Uterus (tissue), 4 donors: Measurements from ENCODE around the gene ST8SIA1. TPM values are rescaled to one million over a fixed set of nuclear protein-coding genes. Genes with fewer than 3 reads are reported as not detected.

Experiments
- DNase-seq, 2 donors: peaks; one replicate each; pipeline ENCODE4 v3.0.0-alpha.2; 2019 to 2020
- H3K27ac ChIP-seq, 2 donors: fragments of 200-600 bp; sonication (generic); 1 replicate in 1 of 2; 2 replicates in 1 of 2; pipeline ENCODE4 v1.5.1; 2016 to 2018
- H3K27me3 ChIP-seq, 2 donors: fragments of 200-600 bp; sonication (generic); one replicate each; pipeline ENCODE4 v1.5.1; 2018 to 2019; ENCODE audit warnings: control low read depth in 1 of 2
- H3K36me3 ChIP-seq, 2 donors: fragments of 200-600 bp; sonication (generic); one replicate each; pipeline ENCODE4 v1.5.1; 2019; ENCODE audit warnings: control low read depth in 1 of 2
- H3K4me1 ChIP-seq, 2 donors: fragments of 200-600 bp; sonication (generic); one replicate each; pipeline ENCODE4 v1.5.1; 2018 to 2019; ENCODE audit warnings: control low read depth in 1 of 2
- H3K4me3 ChIP-seq, 2 donors: fragments of 200-600 bp; sonication (generic); 1 replicate in 1 of 2; 2 replicates in 1 of 2; pipeline ENCODE4 v1.5.1; 2018 to 2019; ENCODE audit warnings: mild to moderate bottlenecking in 1 of 2
- H3K9me3 ChIP-seq, 2 donors: fragments of 200-600 bp; sonication (generic); one replicate each; pipeline ENCODE4 v1.5.1; 2019; ENCODE audit warnings: control low read depth in 1 of 2
- CTCF ChIP-seq, 4 experiments: fragments of 200-600 bp in 2 of 4; fragments of 450-650 bp in 2 of 4; sonication (generic) in 2 of 4; IDR thresholded peaks; one replicate each; pipeline ENCODE4 v1.5.1; 2016 to 2019; ENCODE audit warnings: antibody characterized with exemption in 4 of 4, mild to moderate bottlenecking in 2 of 4, moderate library complexity in 1 of 4
- POLR2A ChIP-seq, 2 donors: fragments of 450-650 bp; IDR thresholded peaks; one replicate each; pipeline ENCODE4 v1.6.1; 2016; ENCODE audit warnings: antibody characterized with exemption in 2 of 2, mild to moderate bottlenecking in 1 of 2, moderate library complexity in 1 of 2
- intact Hi-C: fragments of 100-400 bp; cut with DNase I; formaldehyde crosslinking; loops from one replicate; pipeline ENCODE4 v1.15.1; 2023; ENCODE audit warnings: low total_unique reads
- total RNA-seq, 4 donors: library from RNA; depleted of rRNA in 3 of 4; stranded (reverse); fragments of >200 nt in 3 of 4; gene quantifications; one replicate each; pipeline versions ENCODE4 v1.1.0 to v1.2.4, GENCODE V29; 2014 to 2023
- donor health status: DM: yes; HTN: yes; CAD: no.

The ST8SIA1 gene
- total RNA-seq, 4 donors from 2014 or later = 7.8 to 14.6 (median 9.9) TPM

- H3K27me3 ChIP-seq = no peaks in the 10 kb centered on the region
- no peaks in the 10 kb centered on the region for H3K36me3 ChIP-seq
- no peaks in the 10 kb centered on the region for H3K4me1 ChIP-seq
- intact Hi-C loops = no loop called here
- DNase-seq = no peak
- TF ChIP-seq POLR2A (IDR thresholded peaks at IDR 0.05) (no peak), CTCF (IDR thresholded peaks at IDR 0.05) (no peak)
- no peaks in the 10 kb centered on the region for H3K9me3 ChIP-seq
- H3K4me3 ChIP-seq = no peak overlapping the region
- peak overlapping the region in 1 of 2 donors; percentile 63 for H3K27ac ChIP-seq
Observed at GRCh38 chr12:22257100-22257499, 77.4 kb downstream of the ST8SIA1 start.

- Histone ChIP-seq H3K9me3 (no peaks in the 10 kb centered on the region), H3K4me3 (no peak overlapping the region), H3K27ac (peak overlapping the region in 1 of 2 donors; percentile 63), H3K36me3 (no peaks in the 10 kb centered on the region), H3K4me1 (no peaks in the 10 kb centered on the region), H3K27me3 (no peaks in the 10 kb centered on the region)
- no peak for DNase-seq
- TF ChIP-seq CTCF (IDR thresholded peaks at IDR 0.05) (no peak), POLR2A (IDR thresholded peaks at IDR 0.05) (no peak)
- intact Hi-C loops = no loop called here
Observed at GRCh38 chr12:22256605-22257004, 77.9 kb downstream of the ST8SIA1 start.

GRCh38 chr12:22256041-22256441 lies 78.5 kb downstream of the ST8SIA1 start:
- Histone ChIP-seq H3K27ac (peak overlapping the region; percentile 49 to 63), H3K4me3 (no peak overlapping the region), H3K4me1 (no peaks in the 10 kb centered on the region), H3K27me3 (no peaks in the 10 kb centered on the region), H3K36me3 (no peaks in the 10 kb centered on the region), H3K9me3 (no peaks in the 10 kb centered on the region)
- intact Hi-C loops = no loop called here
- TF ChIP-seq CTCF (IDR thresholded peaks at IDR 0.05) (no peak), POLR2A (IDR thresholded peaks at IDR 0.05) (no peak)
- peak in 1 of 2 donors; percentile 31 for DNase-seq

- H3K9me3 ChIP-seq = no peaks in the 10 kb centered on the region
- no peaks in the 10 kb centered on the region for H3K36me3 ChIP-seq
- no peak overlapping the region for H3K4me3 ChIP-seq
- H3K27ac ChIP-seq = peak overlapping the region in 1 of 2 donors; percentile 63
- no peak for DNase-seq
- H3K4me1 ChIP-seq = no peaks in the 10 kb centered on the region
- intact Hi-C loops = no loop called here
- no peak for TF ChIP-seq POLR2A (IDR thresholded peaks at IDR 0.05)
- no peak for TF ChIP-seq CTCF (IDR thresholded peaks at IDR 0.05)
- H3K27me3 ChIP-seq = no peaks in the 10 kb centered on the region
Observed at GRCh38 chr12:22255097-22255496, 79.4 kb downstream of the ST8SIA1 start.

GRCh38 chr12:22254478-22254877 lies 80.0 kb downstream of the ST8SIA1 start:
- TF ChIP-seq CTCF (IDR thresholded peaks at IDR 0.05) = no peak
- no peak for TF ChIP-seq POLR2A (IDR thresholded peaks at IDR 0.05)
- Histone ChIP-seq H3K36me3 (no peaks in the 10 kb centered on the region), H3K4me3 (no peak overlapping the region), H3K27me3 (no peaks in the 10 kb centered on the region), H3K27ac (no peak overlapping the region), H3K9me3 (no peaks in the 10 kb centered on the region), H3K4me1 (no peaks in the 10 kb centered on the region)
- intact Hi-C loops = no loop called here
- no peak for DNase-seq
